GM10248 (cell line): ENCODE measurements around the gene SEMA3F.

Experiments
- CTCF ChIA-PET: fragments of 300-600 bp; sonication (Branson Sonifier 250); formaldehyde crosslinking; extraction: SDS; loops from one replicate; lab custom pipeline; 2021; ENCODE audit warnings: antibody characterized with exemption; lab: Yijun Ruan, JAX
- POLR2A ChIA-PET: fragments of 350-650 bp; sonication (Branson Sonifier 250); formaldehyde crosslinking; extraction: SDS; loops from one replicate; lab custom pipeline; 2020; ENCODE audit warnings: antibody characterized with exemption; lab: Yijun Ruan, JAX
- DNase-seq: peaks from one replicate; pipeline ENCODE4 v3.0.0; 2012; ENCODE audit errors: extremely low spot score
- TF ChIP-seq, protein P1 (sequence below): IDR thresholded peaks from 2 replicates; pipeline ENCODE4 v1.5.1; 2012; ENCODE audit warnings: mild to moderate bottlenecking, low read depth; ENCODE audit errors: extremely low read depth, missing control alignments, control extremely low read depth

SEMA3F gene

DNA sequence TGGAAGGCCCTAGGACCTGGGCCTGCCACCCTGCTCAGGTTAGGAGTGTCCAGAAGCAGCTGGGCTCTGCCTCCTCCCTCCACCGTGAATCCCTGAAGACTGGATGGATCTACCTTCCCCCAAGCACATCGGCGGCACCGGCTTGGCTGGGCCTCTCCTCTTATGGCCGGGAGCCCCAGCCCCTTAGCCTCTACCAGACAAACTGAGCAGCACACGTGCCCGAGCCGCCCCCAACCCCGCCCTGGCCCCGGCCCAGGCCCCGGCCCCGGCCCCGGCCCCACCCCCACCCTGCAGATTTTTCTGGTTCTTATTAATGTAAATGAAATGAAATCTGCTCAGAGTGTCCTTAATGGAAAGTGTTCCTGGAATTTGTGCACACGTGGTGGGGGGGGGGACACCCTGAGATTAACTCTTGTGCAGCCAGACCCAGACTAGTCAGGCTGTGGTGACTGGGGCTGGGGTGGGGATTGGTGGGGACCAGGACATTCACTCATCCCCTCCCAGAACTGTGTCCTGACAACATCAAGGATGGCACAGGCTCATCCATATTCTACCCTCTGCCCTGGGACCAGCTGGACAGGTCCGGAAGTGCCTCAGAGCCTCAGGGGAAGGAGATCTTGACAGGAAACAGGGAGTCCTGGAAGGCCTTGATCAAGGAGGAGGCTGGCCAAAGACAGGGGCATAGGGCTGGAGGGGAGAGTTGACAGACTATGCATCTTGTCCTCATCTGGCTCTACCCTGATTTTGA lies 30.9 kb upstream of the SEMA3F start:
- ChIA-PET CTCF (interaction anchor here (1.0 to 2.3 kb wide), 4 partner anchors 9 to 67 kb away, joined by 3 to 12 read pairs (median 6); partner anchors contain the start of gene GNAT1), POLR2A (no interaction called here)
- TF ChIP-seq, protein P1, sequence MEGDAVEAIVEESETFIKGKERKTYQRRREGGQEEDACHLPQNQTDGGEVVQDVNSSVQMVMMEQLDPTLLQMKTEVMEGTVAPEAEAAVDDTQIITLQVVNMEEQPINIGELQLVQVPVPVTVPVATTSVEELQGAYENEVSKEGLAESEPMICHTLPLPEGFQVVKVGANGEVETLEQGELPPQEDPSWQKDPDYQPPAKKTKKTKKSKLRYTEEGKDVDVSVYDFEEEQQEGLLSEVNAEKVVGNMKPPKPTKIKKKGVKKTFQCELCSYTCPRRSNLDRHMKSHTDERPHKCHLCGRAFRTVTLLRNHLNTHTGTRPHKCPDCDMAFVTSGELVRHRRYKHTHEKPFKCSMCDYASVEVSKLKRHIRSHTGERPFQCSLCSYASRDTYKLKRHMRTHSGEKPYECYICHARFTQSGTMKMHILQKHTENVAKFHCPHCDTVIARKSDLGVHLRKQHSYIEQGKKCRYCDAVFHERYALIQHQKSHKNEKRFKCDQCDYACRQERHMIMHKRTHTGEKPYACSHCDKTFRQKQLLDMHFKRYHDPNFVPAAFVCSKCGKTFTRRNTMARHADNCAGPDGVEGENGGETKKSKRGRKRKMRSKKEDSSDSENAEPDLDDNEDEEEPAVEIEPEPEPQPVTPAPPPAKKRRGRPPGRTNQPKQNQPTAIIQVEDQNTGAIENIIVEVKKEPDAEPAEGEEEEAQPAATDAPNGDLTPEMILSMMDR: no peak
- no peak for DNase-seq

DNA sequence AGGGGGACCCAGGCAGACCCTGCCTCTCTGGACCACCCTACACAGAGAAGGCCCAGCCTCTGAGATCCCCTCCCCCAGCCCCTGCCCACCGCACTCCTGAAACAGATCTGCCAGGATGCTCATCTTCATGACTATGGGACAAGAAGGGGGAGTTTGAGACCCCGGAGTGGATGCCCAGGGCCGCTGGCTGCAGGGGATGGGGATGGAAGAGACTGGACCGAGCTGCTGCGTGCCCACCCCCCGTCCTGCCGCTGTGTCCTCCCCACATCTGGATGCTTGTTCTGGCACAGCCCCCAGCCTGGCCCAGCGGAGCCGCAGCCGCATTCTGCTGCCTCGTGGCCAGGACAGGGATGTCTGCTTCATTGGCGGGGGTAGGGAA lies 30.3 kb upstream of the SEMA3F start:
- ChIA-PET CTCF (no interaction called here), POLR2A (no interaction called here)
- no peak for DNase-seq
- TF ChIP-seq, protein P1: no peak

DNA sequence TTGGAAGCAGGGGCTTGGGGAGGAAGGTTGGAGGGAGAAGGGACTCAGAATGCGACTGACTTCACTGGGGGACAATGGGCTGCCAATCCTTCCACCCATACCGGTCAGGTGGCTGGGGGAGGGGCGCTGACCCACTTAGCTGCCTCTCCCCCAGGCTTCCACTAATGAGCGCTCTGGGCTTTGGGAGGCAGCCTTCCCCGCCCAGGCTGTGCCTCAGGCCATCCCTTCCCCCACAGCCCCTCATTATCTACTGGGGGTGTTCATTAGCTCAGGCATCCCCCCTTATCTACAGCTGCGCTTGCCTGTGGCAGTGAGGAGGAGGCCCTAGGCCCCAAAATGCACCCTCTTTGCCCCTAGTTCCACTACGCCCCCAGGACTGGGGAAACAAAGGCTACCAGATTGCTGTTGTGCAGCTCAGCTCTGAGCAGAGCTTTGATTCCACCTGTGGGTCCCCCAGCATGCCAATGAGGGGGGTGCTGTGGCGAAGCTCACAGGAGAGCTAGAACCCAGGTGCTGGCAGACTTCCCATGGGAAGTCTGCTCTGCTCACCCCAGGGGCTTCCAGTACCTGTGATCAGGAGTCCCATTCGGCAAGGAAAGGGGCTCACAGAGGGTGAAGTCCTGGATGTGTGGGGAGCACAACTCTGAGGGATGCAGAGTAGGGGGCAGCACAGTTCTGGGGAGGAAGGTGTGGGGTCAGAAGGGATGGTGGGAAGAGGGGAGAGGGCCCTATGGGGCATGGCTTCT lies 29.4 kb upstream of the SEMA3F start:
- TF ChIP-seq, protein P1: no peak
- DNase-seq: no peak
- ChIA-PET POLR2A (interaction anchor here (0.6 kb wide), 2 partner anchors 212 to 221 kb away, joined by 3 to 5 read pairs; no protein-coding TSS in a partner anchor), CTCF (interaction anchor here (0.9 to 1.5 kb wide), 5 partner anchors 9 to 99 kb away, joined by 3 to 4 read pairs (median 4); no protein-coding TSS in a partner anchor)

DNA sequence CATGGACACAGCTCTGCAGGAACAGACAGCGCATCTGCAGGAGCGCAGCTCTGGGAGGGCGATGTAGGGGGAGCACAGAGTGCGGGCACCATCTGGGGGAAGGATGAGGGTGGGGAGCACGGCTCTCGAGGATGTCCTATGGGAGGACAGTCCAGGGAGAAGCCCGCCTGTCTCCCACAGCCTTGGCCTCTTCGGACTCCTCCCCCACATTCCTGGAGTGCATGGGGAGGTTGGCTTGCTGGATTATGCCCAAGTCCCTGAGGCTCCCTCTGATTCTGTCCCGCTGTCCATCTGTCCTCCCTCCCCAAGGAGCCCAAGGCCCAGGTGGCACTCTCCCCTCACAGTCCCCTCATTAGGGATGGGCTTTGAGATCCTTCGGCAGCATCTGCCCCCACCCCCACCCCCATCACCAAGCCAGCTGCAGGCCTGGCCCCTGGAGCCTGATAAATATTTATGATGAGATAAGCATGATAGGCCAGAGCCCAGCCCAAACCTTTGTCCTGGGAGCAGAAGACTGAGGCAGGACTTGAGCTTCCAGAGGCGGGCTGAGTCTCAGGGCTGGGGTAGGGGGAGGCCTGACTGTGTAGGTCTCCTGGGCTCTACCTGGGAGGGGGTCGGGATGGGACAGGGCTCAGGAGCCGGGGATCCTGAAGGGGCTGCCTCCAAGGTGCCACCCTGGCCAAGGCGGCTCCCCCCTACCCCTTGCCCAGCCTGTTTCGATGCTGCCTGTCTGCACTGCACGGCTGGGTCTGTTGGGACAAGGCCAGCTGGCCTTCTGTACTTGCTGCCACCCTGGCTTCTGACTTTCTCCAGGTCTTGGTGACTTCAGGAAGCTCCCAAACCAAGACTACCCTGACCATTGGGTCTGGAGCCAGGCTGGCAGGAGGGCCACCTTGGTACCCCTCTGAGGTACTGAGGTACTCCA lies 28.6 kb upstream of the SEMA3F start:
- ChIA-PET CTCF (interaction anchor here (0.9 to 1.5 kb wide), 6 partner anchors 8 to 99 kb away, joined by 3 to 4 read pairs (median 4); no protein-coding TSS in a partner anchor), POLR2A (interaction anchor here (0.6 kb wide), 3 partner anchors 25 to 220 kb away, joined by 3 to 5 read pairs (median 3); no protein-coding TSS in a partner anchor)
- DNase-seq: no peak
- TF ChIP-seq, protein P1: no peak

DNA sequence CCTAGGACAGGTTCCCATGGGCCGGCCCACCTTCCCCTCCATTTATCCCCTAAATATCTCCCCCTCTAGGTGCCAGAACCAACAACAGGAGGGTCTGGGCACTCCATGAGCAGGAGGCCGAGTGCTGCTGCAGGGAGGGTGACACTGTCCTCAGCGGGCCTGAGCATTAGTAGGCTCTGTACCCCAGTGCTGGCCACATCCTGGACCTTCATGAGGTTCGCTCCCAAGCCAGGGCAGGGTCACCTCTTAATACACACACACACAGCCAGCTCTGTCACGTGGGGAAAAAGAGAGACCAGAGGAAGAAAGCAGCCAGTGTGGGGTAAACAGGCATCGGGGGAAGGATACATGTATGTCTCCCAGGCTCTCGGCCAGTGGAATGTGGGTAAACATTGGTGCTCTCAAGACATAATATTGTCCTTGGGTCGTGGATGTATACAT lies 27.9 kb upstream of the SEMA3F start:
- DNase-seq: no peak
- TF ChIP-seq, protein P1: no peak
- ChIA-PET POLR2A (no interaction called here), CTCF (interaction anchor here (0.9 kb wide), 1 partner anchor 9 kb away, joined by 3 read pairs; no protein-coding TSS in a partner anchor)
